ENCODE results near the gene SLC39A2.

SLC39A2 gene

GRCh38 chr14:20970983-20971704 is 27.9 kb upstream of the SLC39A2 start:
- no peaks in the 10 kb centered on the region for H3K36me3 ChIP-seq (replicated peaks in 1 of 2; ENCODE audit: control insufficient read depth in 2 of 2, insufficient read depth in 2 of 2, low read length in 2 of 2)
- H2AFZ ChIP-seq (ENCODE audit: low read length) = peak overlapping the region; percentile 98
- H2BK5ac ChIP-seq (ENCODE audit: low read length) = no peak overlapping the region
- no peak overlapping the region for H2BK12ac ChIP-seq (ENCODE audit: low read length)
- no peak overlapping the region for H2BK15ac ChIP-seq (ENCODE audit: low read length)
- peak overlapping the region; percentile 61 to 94 for H3K4me3 ChIP-seq (ENCODE audit: low read length in 2 of 2)
- no CpG with 5 or more reads among the region's 47 CpGs for WGBS, 2 donors (ENCODE audit: extremely low coverage in 2 of 2, insufficient read length in 2 of 2, insufficient replicate concordance in 1 of 2)
- H3K18ac ChIP-seq (ENCODE audit: low read length) = peak overlapping the region; percentile 97
- no peak overlapping the region for H3K14ac ChIP-seq (ENCODE audit: low read length)
- peak overlapping the region; percentile 70 for H3K23ac ChIP-seq (ENCODE audit: low read depth, low read length, poor library complexity)
- peaks cover 2 to 5% of the 10 kb centered on the region in 2 donors for H3K4me1 ChIP-seq (ENCODE audit: control insufficient read depth in 2 of 2, insufficient read depth in 1 of 2, low read depth in 1 of 2, low read length in 2 of 2)
- H3K9me3 ChIP-seq (replicated peaks in 1 of 2; ENCODE audit: control insufficient read depth in 2 of 2, insufficient read depth in 1 of 2, low read depth in 1 of 2, low read length in 2 of 2) = no peaks in the 10 kb centered on the region
- H3K9ac ChIP-seq (ENCODE audit: low read depth, low read length, poor library complexity) = peak overlapping the region; percentile 89
- H3K27me3 ChIP-seq (ENCODE audit: control insufficient read depth in 3 of 3, insufficient read depth in 3 of 3, low read depth in 1 of 3, low read length in 3 of 3) = peaks cover 0 to 29% (median 7%) of the 10 kb centered on the region in 3 experiments
- H4K8ac ChIP-seq (ENCODE audit: low read depth, low read length) = no peak overlapping the region
- H2BK120ac ChIP-seq (ENCODE audit: low read depth, low read length) = no peak overlapping the region
- no peak overlapping the region for H3K4ac ChIP-seq (ENCODE audit: low read length)
- no peak overlapping the region for H2AK5ac ChIP-seq (ENCODE audit: low read depth, low read length)
- H4K91ac ChIP-seq (ENCODE audit: low read depth, low read length, poor library complexity) = no peak overlapping the region
- peak overlapping the region; percentile 96 for H3K4me2 ChIP-seq (ENCODE audit: insufficient read depth, low read length, poor library complexity, severe bottlenecking)
- no peaks in the 10 kb centered on the region for H3K79me1 ChIP-seq (ENCODE audit: low read depth, low read length)
- DNase-seq (ENCODE audit: low spot score) = peak; percentile 82
- H3K27ac ChIP-seq (replicated peaks; ENCODE audit: low read length) = peak overlapping the region; percentile 75

DNA sequence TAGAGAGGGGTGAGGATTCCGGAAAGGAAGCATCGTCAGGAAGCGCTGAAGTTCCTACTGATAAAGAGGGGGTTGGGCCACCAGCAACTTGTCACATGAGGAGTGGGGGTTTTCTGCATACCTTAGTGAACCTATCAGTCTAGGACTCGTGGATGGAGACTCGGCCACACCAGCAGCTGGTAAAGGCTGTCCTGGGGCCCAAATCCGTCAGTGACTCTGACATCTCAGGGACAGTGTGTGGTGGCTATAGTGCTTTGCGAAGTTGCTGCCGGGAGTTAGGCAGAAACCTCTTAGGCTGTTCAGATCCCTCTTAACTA is 27.4 kb upstream of the SLC39A2 start:
- H4K91ac ChIP-seq (ENCODE audit: low read depth, low read length, poor library complexity) = no peak overlapping the region
- no peak overlapping the region for H4K8ac ChIP-seq (ENCODE audit: low read depth, low read length)
- H3K4me3 ChIP-seq (ENCODE audit: low read length in 2 of 2) = peak overlapping the region in 1 of 2 donors; percentile 61
- no CpG with 5 or more reads among the region's 8 CpGs for WGBS, 2 donors (ENCODE audit: extremely low coverage in 2 of 2, insufficient read length in 2 of 2, insufficient replicate concordance in 1 of 2)
- H3K18ac ChIP-seq (ENCODE audit: low read length) = peak overlapping the region; percentile 24
- peaks cover 0 to 29% (median 7%) of the 10 kb centered on the region in 3 experiments for H3K27me3 ChIP-seq (ENCODE audit: control insufficient read depth in 3 of 3, insufficient read depth in 3 of 3, low read depth in 1 of 3, low read length in 3 of 3)
- H2BK120ac ChIP-seq (ENCODE audit: low read depth, low read length) = no peak overlapping the region
- H3K9me3 ChIP-seq (replicated peaks in 1 of 2; ENCODE audit: control insufficient read depth in 2 of 2, insufficient read depth in 1 of 2, low read depth in 1 of 2, low read length in 2 of 2) = no peaks in the 10 kb centered on the region
- H3K23ac ChIP-seq (ENCODE audit: low read depth, low read length, poor library complexity) = no peak overlapping the region
- peaks cover 2 to 5% of the 10 kb centered on the region in 2 donors for H3K4me1 ChIP-seq (ENCODE audit: control insufficient read depth in 2 of 2, insufficient read depth in 1 of 2, low read depth in 1 of 2, low read length in 2 of 2)
- DNase-seq (ENCODE audit: low spot score) = no peak
- H3K36me3 ChIP-seq (replicated peaks in 1 of 2; ENCODE audit: control insufficient read depth in 2 of 2, insufficient read depth in 2 of 2, low read length in 2 of 2) = no peaks in the 10 kb centered on the region
- H2BK15ac ChIP-seq (ENCODE audit: low read length) = no peak overlapping the region
- no peak overlapping the region for H2BK5ac ChIP-seq (ENCODE audit: low read length)
- no peak overlapping the region for H3K27ac ChIP-seq (replicated peaks; ENCODE audit: low read length)
- H3K9ac ChIP-seq (ENCODE audit: low read depth, low read length, poor library complexity) = no peak overlapping the region
- H2AK5ac ChIP-seq (ENCODE audit: low read depth, low read length) = no peak overlapping the region
- H3K4me2 ChIP-seq (ENCODE audit: insufficient read depth, low read length, poor library complexity, severe bottlenecking) = peak overlapping the region; percentile 96
- no peak overlapping the region for H3K4ac ChIP-seq (ENCODE audit: low read length)
- no peak overlapping the region for H2BK12ac ChIP-seq (ENCODE audit: low read length)
- no peaks in the 10 kb centered on the region for H3K79me1 ChIP-seq (ENCODE audit: low read depth, low read length)
- no peak overlapping the region for H3K14ac ChIP-seq (ENCODE audit: low read length)
- H2AFZ ChIP-seq (ENCODE audit: low read length) = peak overlapping the region; percentile 98

GRCh38 chr14:20973501-20973900 is 25.6 kb upstream of the SLC39A2 start:
- Histone ChIP-seq H3K18ac (ENCODE audit: low read length) (no peak overlapping the region), H4K8ac (ENCODE audit: low read depth, low read length) (no peak overlapping the region), H2BK12ac (ENCODE audit: low read length) (no peak overlapping the region), H3K23ac (ENCODE audit: low read depth, low read length, poor library complexity) (no peak overlapping the region), H3K9me3 (replicated peaks in 1 of 2; ENCODE audit: control insufficient read depth in 2 of 2, insufficient read depth in 1 of 2, low read depth in 1 of 2, low read length in 2 of 2) (no peaks in the 10 kb centered on the region), H3K14ac (ENCODE audit: low read length) (no peak overlapping the region), H2BK5ac (ENCODE audit: low read length) (no peak overlapping the region), H3K4me3 (ENCODE audit: low read length in 2 of 2) (no peak overlapping the region), H3K9ac (ENCODE audit: low read depth, low read length, poor library complexity) (no peak overlapping the region), H3K36me3 (replicated peaks in 1 of 2; ENCODE audit: control insufficient read depth in 2 of 2, insufficient read depth in 2 of 2, low read length in 2 of 2) (no peaks in the 10 kb centered on the region), H3K4me2 (ENCODE audit: insufficient read depth, low read length, poor library complexity, severe bottlenecking) (no peak overlapping the region), H2BK15ac (ENCODE audit: low read length) (no peak overlapping the region), H2BK120ac (ENCODE audit: low read depth, low read length) (no peak overlapping the region), H3K4ac (ENCODE audit: low read length) (no peak overlapping the region), H4K91ac (ENCODE audit: low read depth, low read length, poor library complexity) (no peak overlapping the region), H3K79me1 (ENCODE audit: low read depth, low read length) (no peaks in the 10 kb centered on the region), H3K4me1 (ENCODE audit: control insufficient read depth in 2 of 2, insufficient read depth in 1 of 2, low read depth in 1 of 2, low read length in 2 of 2) (peaks cover 2 to 5% of the 10 kb centered on the region in 2 donors), H3K27ac (replicated peaks; ENCODE audit: low read length) (no peak overlapping the region), H3K27me3 (ENCODE audit: control insufficient read depth in 3 of 3, insufficient read depth in 3 of 3, low read depth in 1 of 3, low read length in 3 of 3) (peaks cover 0 to 26% (median 7%) of the 10 kb centered on the region in 3 experiments), H2AFZ (ENCODE audit: low read length) (no peak overlapping the region), H2AK5ac (ENCODE audit: low read depth, low read length) (no peak overlapping the region)
- DNase-seq (ENCODE audit: low spot score) = no peak
- no CpG with 5 or more reads among the region's 3 CpGs for WGBS, 2 donors (ENCODE audit: extremely low coverage in 2 of 2, insufficient read length in 2 of 2, insufficient replicate concordance in 1 of 2)

GRCh38 chr14:20976291-20976690 is 22.8 kb upstream of the SLC39A2 start:
- no peak for DNase-seq (ENCODE audit: low spot score)
- WGBS, 2 donors (ENCODE audit: extremely low coverage in 2 of 2, insufficient read length in 2 of 2, insufficient replicate concordance in 1 of 2) = no CpG with 5 or more reads among the region's 1 CpG
- Histone ChIP-seq H3K9me3 (replicated peaks in 1 of 2; ENCODE audit: control insufficient read depth in 2 of 2, insufficient read depth in 1 of 2, low read depth in 1 of 2, low read length in 2 of 2) (no peaks in the 10 kb centered on the region), H3K23ac (ENCODE audit: low read depth, low read length, poor library complexity) (no peak overlapping the region), H2BK12ac (ENCODE audit: low read length) (no peak overlapping the region), H2AK5ac (ENCODE audit: low read depth, low read length) (no peak overlapping the region), H2AFZ (ENCODE audit: low read length) (no peak overlapping the region), H3K18ac (ENCODE audit: low read length) (no peak overlapping the region), H3K9ac (ENCODE audit: low read depth, low read length, poor library complexity) (no peak overlapping the region), H3K4ac (ENCODE audit: low read length) (no peak overlapping the region), H3K4me2 (ENCODE audit: insufficient read depth, low read length, poor library complexity, severe bottlenecking) (no peak overlapping the region), H3K4me3 (ENCODE audit: low read length in 2 of 2) (no peak overlapping the region), H4K8ac (ENCODE audit: low read depth, low read length) (no peak overlapping the region), H2BK120ac (ENCODE audit: low read depth, low read length) (no peak overlapping the region), H3K27ac (replicated peaks; ENCODE audit: low read length) (no peak overlapping the region), H3K36me3 (replicated peaks in 1 of 2; ENCODE audit: control insufficient read depth in 2 of 2, insufficient read depth in 2 of 2, low read length in 2 of 2) (no peaks in the 10 kb centered on the region), H2BK5ac (ENCODE audit: low read length) (no peak overlapping the region), H3K4me1 (ENCODE audit: control insufficient read depth in 2 of 2, insufficient read depth in 1 of 2, low read depth in 1 of 2, low read length in 2 of 2) (peaks cover 2 to 3% of the 10 kb centered on the region in 2 donors), H3K79me1 (ENCODE audit: low read depth, low read length) (no peaks in the 10 kb centered on the region), H2BK15ac (ENCODE audit: low read length) (no peak overlapping the region), H4K91ac (ENCODE audit: low read depth, low read length, poor library complexity) (no peak overlapping the region), H3K14ac (ENCODE audit: low read length) (no peak overlapping the region), H3K27me3 (ENCODE audit: control insufficient read depth in 3 of 3, insufficient read depth in 3 of 3, low read depth in 1 of 3, low read length in 3 of 3) (peaks cover 0 to 26% (median 1%) of the 10 kb centered on the region in 3 experiments)

Data from neuronal stem cell (in vitro differentiated cells).